B cell (primary cell): ENCODE results near the gene PRUNE1. TPM values are rescaled to one million over a fixed set of nuclear protein-coding genes. Genes with fewer than 3 reads are reported as not detected.

Experiments used
- ATAC-seq: fragments of 200-7000 bp; cut with Tn5 transposase; one replicate; pipeline ENCODE4 v1.10.0; 2021; ENCODE audit warnings: low read depth, mild to moderate bottlenecking, moderate number of reproducible peaks, moderate library complexity
- CTCF ChIA-PET: fragments of 350-600 bp; sonication (Branson Sonifier 250); formaldehyde crosslinking; loops from one replicate; lab custom pipeline; 2021; ENCODE audit warnings: antibody characterized with exemption, inconsistent platforms; lab: Charles Lee
- POLR2A ChIA-PET: fragments of 350-600 bp; sonication (Branson Sonifier 250); formaldehyde crosslinking; loops from one replicate; lab custom pipeline; 2021; ENCODE audit warnings: antibody characterized with exemption; lab: Charles Lee
- DNase-seq: peaks from one replicate; pipeline ENCODE4 v3.0.0; 2013
- H2AFZ ChIP-seq: 2 replicates; pipeline ENCODE4 v1.6.1; 2012; ENCODE audit warnings: mild to moderate bottlenecking, low read depth, low read length; ENCODE audit not compliant: insufficient read depth, poor library complexity, severe bottlenecking
- H3K27ac ChIP-seq, 2 donors: 1 replicate in 1 of 2; 2 replicates in 1 of 2; pipeline ENCODE4 v1.5.1; 2012 to 2013; ENCODE audit warnings: low read length in 2 of 2, mild to moderate bottlenecking in 2 of 2, moderate library complexity in 1 of 2
- H3K27me3 ChIP-seq, 4 experiments: fragments of 200-600 bp in 1 of 4; sonication (generic) in 1 of 4; replicated peaks in 1 of 4; 1 replicate in 2 of 4; 2 replicates in 2 of 4; pipeline versions ENCODE4 v1.6.1 to v1.7.0; 2013 to 2016; ENCODE audit warnings: low read length in 3 of 4, mild to moderate bottlenecking in 2 of 4, mixed read lengths in 1 of 4, moderate library complexity in 1 of 4; ENCODE audit not compliant: insufficient read depth in 4 of 4, control insufficient read depth in 3 of 4; ENCODE audit errors: control extremely low read depth in 1 of 4
- H3K36me3 ChIP-seq, 2 experiments: replicated peaks in 1 of 2; 1 replicate in 1 of 2; 2 replicates in 1 of 2; pipeline versions ENCODE4 v1.6.1 to v1.7.1; 2013; ENCODE audit warnings: low read length in 1 of 2; ENCODE audit not compliant: insufficient read depth in 2 of 2, control insufficient read depth in 1 of 2; ENCODE audit errors: control extremely low read depth in 1 of 2, extremely low read depth in 1 of 2
- H3K4me1 ChIP-seq, 2 donors: fragments of 200-600 bp in 1 of 2; sonication (generic) in 1 of 2; 1 replicate in 1 of 2; 2 replicates in 1 of 2; pipeline versions ENCODE4 v1.5.1 to v1.6.1; 2013 to 2017; ENCODE audit warnings: low read length in 2 of 2; ENCODE audit not compliant: control insufficient read depth in 2 of 2, insufficient read depth in 2 of 2
- H3K4me2 ChIP-seq: replicated peaks from 2 replicates; pipeline ENCODE3; 2012; ENCODE audit warnings: mild to moderate bottlenecking, low read depth, low read length; ENCODE audit not compliant: poor library complexity, severe bottlenecking
- H3K4me3 ChIP-seq, 5 experiments: fragments of 200-600 bp in 1 of 5; sonication (generic) in 1 of 5; 1 replicate in 3 of 5; 2 replicates in 2 of 5; pipeline versions ENCODE4 v1.5.1 to v1.7.0; 2011 to 2016; ENCODE audit warnings: low read length in 4 of 5, mild to moderate bottlenecking in 4 of 5, low read depth in 2 of 5, control low read depth in 1 of 5, moderate library complexity in 1 of 5; ENCODE audit not compliant: insufficient read depth in 1 of 5; ENCODE audit errors: control extremely low read depth in 1 of 5, extremely low read depth in 1 of 5
- H3K79me2 ChIP-seq: fragments of 200-600 bp; sonication (generic); one replicate; pipeline ENCODE4 v1.6.0; 2016; ENCODE audit warnings: low read length; ENCODE audit not compliant: control insufficient read depth, insufficient read depth
- H3K9ac ChIP-seq: fragments of 200-600 bp; sonication (generic); 2 replicates; pipeline ENCODE4 v1.6.1; 2017; ENCODE audit warnings: mild to moderate bottlenecking, low read length, moderate library complexity
- H3K9me3 ChIP-seq, 3 donors: one replicate each; pipeline versions ENCODE4 v1.6.1 to v1.7.1; 2013; ENCODE audit warnings: low read length in 2 of 3; ENCODE audit not compliant: control insufficient read depth in 2 of 3, insufficient read depth in 1 of 3; ENCODE audit errors: control extremely low read depth in 1 of 3
- H4K20me1 ChIP-seq: 2 replicates; pipeline ENCODE4 v1.6.0; 2012; ENCODE audit warnings: mild to moderate bottlenecking, low read length; ENCODE audit not compliant: insufficient read depth, control insufficient read depth, poor library complexity, severe bottlenecking
- H3K27ac Mint-ChIP-seq: one replicate; pipeline ENCODE4 v1.8.0; 2021; ENCODE audit warnings: mixed read lengths
- H3K27me3 Mint-ChIP-seq: one replicate; pipeline ENCODE4 v1.8.0; 2021; ENCODE audit warnings: mixed read lengths
- H3K4me1 Mint-ChIP-seq: one replicate; pipeline ENCODE4 v1.8.0; 2021; ENCODE audit warnings: mixed read lengths
- H3K4me3 Mint-ChIP-seq: one replicate; pipeline ENCODE4 v1.8.0; 2021; ENCODE audit warnings: mixed read lengths
- H3K9me3 Mint-ChIP-seq: one replicate; pipeline ENCODE4 v1.8.0; 2022; ENCODE audit warnings: mixed read lengths; ENCODE audit not compliant: insufficient read depth
- EZH2 ChIP-seq: IDR thresholded peaks from 2 replicates; pipeline ENCODE4 v1.6.1; 2012; ENCODE audit warnings: borderline replicate concordance, low read depth, mild to moderate bottlenecking, moderate library complexity, low read length; ENCODE audit not compliant: insufficient read depth, poor library complexity, severe bottlenecking
- WGBS: methylation state at CpG from one replicate; pipeline ENCODE4 v1.1.5; 2013; ENCODE audit warnings: missing lambda C conversion rate; ENCODE audit not compliant: insufficient coverage; 5-methylcytosine and 5-hydroxymethylcytosine counted together
- intact Hi-C: fragments of 100-400 bp; cut with micrococcal nuclease; formaldehyde crosslinking; loops from one replicate; pipeline ENCODE4 v1.10.0; 2022
- polyA plus RNA-seq: library from polyadenylated mRNA; depleted of rRNA; stranded (reverse); fragments of >200 nt; gene quantifications from 2 replicates; pipeline ENCODE4 v1.2.3, GENCODE V29; 2012
- total RNA-seq, 2 donors: library from RNA; stranded (reverse); fragments of 120-200 nt in 1 of 2; gene quantifications; 1 replicate in 1 of 2; 2 replicates in 1 of 2; pipeline versions ENCODE4 v1.2.3 to v1.2.4, GENCODE V29; 2013 to 2022
- TF ChIP-seq, protein P1 (sequence below): fragments of 200-600 bp; IDR thresholded peaks from one replicate; pipeline ENCODE4 v1.8.0; 2022; ENCODE audit warnings: antibody characterized with exemption, mild to moderate bottlenecking

The PRUNE1 gene
- total and polyA plus RNA-seq, 2 donors (not counting 1 experiment from before 2014, with no cell fraction given) = 15.9 to 21.3 TPM

DNA sequence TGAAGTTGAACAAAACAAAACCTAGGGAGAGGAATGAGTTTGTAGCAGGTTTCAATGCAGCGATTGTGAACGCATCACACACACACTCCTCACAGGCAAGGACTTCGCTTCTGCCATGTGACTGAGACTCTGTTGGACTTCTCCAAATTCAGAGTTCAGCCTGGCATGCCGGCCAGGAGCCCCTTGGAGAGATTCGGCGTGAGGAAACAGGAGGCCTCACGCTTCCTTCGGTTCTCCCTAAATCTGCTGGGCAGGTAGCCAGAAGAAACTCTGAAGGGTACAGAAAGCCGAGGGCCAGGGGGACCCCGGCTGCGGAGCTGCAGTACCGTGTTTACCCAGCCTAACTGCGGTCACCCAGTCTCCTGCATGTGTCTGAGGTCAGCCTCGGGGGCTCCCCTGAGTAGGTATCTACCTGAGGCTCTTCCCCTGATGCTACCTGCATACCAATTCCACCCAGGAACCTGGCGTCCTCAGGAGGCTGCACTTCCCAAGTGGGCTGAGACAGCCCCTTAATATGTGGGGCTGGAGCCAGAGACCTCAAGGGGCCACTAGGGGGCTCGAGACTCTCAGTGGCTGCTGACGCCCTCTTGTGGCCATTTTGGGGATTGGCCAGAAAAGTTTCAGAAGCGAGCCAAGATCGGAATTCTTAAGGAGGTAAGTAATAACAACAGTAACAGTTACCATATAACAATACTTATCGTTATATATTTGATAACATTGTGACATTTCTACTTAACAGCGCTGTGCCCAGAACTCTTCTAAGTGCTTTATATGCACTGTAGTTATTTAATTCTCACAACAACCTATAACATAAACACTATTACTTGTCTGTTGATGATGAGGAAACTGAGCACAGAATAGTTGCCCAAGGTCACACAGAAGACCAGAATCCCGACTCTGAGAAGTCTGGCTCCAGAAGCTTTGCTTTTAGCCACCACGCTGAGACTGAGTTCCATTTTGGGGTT lies 28.9 kb upstream of the PRUNE1 start:
- Mint-ChIP-seq H3K27me3 (no peaks in the 10 kb centered on the region), H3K4me3 (peak overlapping the region; percentile 79), H3K4me1 (peaks cover 31% of the 10 kb centered on the region), H3K9me3 (no peaks in the 10 kb centered on the region), H3K27ac (peak overlapping the region; percentile 88)
- peak; percentile 56 for ATAC-seq
- Histone ChIP-seq H3K4me2 (peak overlapping the region; percentile 91), H3K4me3 (peak overlapping the region; percentile 38 to 72 (median 50)), H4K20me1 (no peaks in the 10 kb centered on the region), H2AFZ (peak overlapping the region; percentile 93), H3K4me1 (peaks cover 22 to 35% of the 10 kb centered on the region in 2 donors), H3K9me3 (no peaks in the 10 kb centered on the region), H3K27ac (no peak overlapping the region), H3K79me2 (peaks cover 5% of the 10 kb centered on the region), H3K36me3 (no peaks in the 10 kb centered on the region), H3K9ac (peak overlapping the region; percentile 65), H3K27me3 (no peaks in the 10 kb centered on the region)
- TF ChIP-seq EZH2 = no peak
- TF ChIP-seq, protein P1, sequence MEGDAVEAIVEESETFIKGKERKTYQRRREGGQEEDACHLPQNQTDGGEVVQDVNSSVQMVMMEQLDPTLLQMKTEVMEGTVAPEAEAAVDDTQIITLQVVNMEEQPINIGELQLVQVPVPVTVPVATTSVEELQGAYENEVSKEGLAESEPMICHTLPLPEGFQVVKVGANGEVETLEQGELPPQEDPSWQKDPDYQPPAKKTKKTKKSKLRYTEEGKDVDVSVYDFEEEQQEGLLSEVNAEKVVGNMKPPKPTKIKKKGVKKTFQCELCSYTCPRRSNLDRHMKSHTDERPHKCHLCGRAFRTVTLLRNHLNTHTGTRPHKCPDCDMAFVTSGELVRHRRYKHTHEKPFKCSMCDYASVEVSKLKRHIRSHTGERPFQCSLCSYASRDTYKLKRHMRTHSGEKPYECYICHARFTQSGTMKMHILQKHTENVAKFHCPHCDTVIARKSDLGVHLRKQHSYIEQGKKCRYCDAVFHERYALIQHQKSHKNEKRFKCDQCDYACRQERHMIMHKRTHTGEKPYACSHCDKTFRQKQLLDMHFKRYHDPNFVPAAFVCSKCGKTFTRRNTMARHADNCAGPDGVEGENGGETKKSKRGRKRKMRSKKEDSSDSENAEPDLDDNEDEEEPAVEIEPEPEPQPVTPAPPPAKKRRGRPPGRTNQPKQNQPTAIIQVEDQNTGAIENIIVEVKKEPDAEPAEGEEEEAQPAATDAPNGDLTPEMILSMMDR = peak; percentile 100
- peak; percentile 92 for DNase-seq
- ChIA-PET POLR2A (no interaction called here), CTCF (interaction anchor here (0.6 to 5.7 kb wide), 16 partner anchors 9 to 514 kb away, joined by 3 to 35 read pairs (median 4); partner anchors contain the start of gene MINDY1)
- WGBS = 3% methylated on average over 16 of the region's 23 CpGs
- intact Hi-C loops = loop anchor here (1.0 to 5.0 kb wide), 11 partner anchors 27 to 616 kb away; partner anchors contain the start of genes ARNT, CDC42SE1, CTSS and MINDY1
